Panc1 (cell line): Measurements from ENCODE around the gene USP38. TPM values are rescaled to one million over a fixed set of nuclear protein-coding genes. Genes with fewer than 3 reads are reported as not detected.

Source experiments
- ATAC-seq: fragments of 200-7000 bp; cut with Tn5 transposase; 2 replicates; pipeline ENCODE4 v1.9.1; 2020; ENCODE audit warnings: mild to moderate bottlenecking, moderate library complexity
- BruUV-seq: library from RNA; stranded (reverse); fragments of 400-500 nt; replicated peaks from 2 replicates; lab custom pipeline; 2021; lab: Mats Ljungman, UMichigan
- CTCF ChIA-PET: fragments of 300-600 bp; sonication (Branson Sonifier 250); formaldehyde crosslinking; loops from one replicate; lab custom pipeline; 2022; ENCODE audit warnings: antibody characterized with exemption; lab: Charles Lee
- POLR2A ChIA-PET: fragments of 300-600 bp; sonication (Branson Sonifier 250); formaldehyde crosslinking; loops from one replicate; lab custom pipeline; 2022; ENCODE audit warnings: antibody characterized with exemption; lab: Charles Lee
- DNase-seq: peaks from one replicate; pipeline ENCODE4 v3.0.0-alpha.2; 2010; ENCODE audit warnings: low read depth, low spot score
- H3K27ac ChIP-seq: 2 replicates; pipeline ENCODE4 v1.5.1; 2011; ENCODE audit warnings: mild to moderate bottlenecking, low read length, inconsistent platforms
- H3K27me3 ChIP-seq: fragments of 200-500 bp; sonication (Bioruptor generic); 2 replicates; pipeline ENCODE4 v1.6.0; 2014; ENCODE audit warnings: low read length, inconsistent platforms; ENCODE audit not compliant: control insufficient read depth, insufficient read depth
- H3K36me3 ChIP-seq: fragments of 200-500 bp; sonication (Bioruptor generic); 2 replicates; pipeline ENCODE4 v1.5.1; 2014; ENCODE audit warnings: inconsistent platforms, mild to moderate bottlenecking, low read length, moderate library complexity; ENCODE audit not compliant: control insufficient read depth, insufficient read depth
- H3K4me1 ChIP-seq: 2 replicates; pipeline ENCODE4 v1.5.1; 2011; ENCODE audit warnings: inconsistent platforms, mild to moderate bottlenecking, low read length, moderate library complexity; ENCODE audit not compliant: control insufficient read depth, insufficient read depth
- H3K4me3 ChIP-seq, 2 experiments: 2 replicates each; pipeline ENCODE4 v1.5.1; 2011 to 2012; ENCODE audit warnings: low read depth in 2 of 2, low read length in 2 of 2, mild to moderate bottlenecking in 2 of 2, inconsistent platforms in 1 of 2, moderate library complexity in 1 of 2
- H3K9me3 ChIP-seq: fragments of 200-500 bp; sonication (Bioruptor generic); 2 replicates; pipeline ENCODE4 v1.5.1; 2014; ENCODE audit warnings: low read depth, mild to moderate bottlenecking, inconsistent platforms, low read length, moderate library complexity; ENCODE audit not compliant: control insufficient read depth, insufficient read depth
- POLR2AphosphoS5 ChIP-seq: IDR thresholded peaks from 2 replicates; pipeline ENCODE4 v1.6.1; 2012; ENCODE audit warnings: mild to moderate bottlenecking, low read depth, low read length, moderate library complexity
- SIN3A ChIP-seq: IDR thresholded peaks from 2 replicates; pipeline ENCODE4 v1.6.1; 2012; ENCODE audit warnings: low read depth, mild to moderate bottlenecking, low read length, moderate library complexity, borderline replicate concordance; ENCODE audit not compliant: insufficient read depth
- TCF7L2 ChIP-seq: IDR thresholded peaks from 2 replicates; pipeline ENCODE4 v1.6.1; 2011; ENCODE audit warnings: mild to moderate bottlenecking, low read depth, low read length, inconsistent platforms
- in situ Hi-C: cut with HindIII; loops from 2 replicates; pipeline ENCODE4 v1.10.0; 2016; ENCODE audit warnings: low sequenced_read_pairs, low pct_unique_long_range_greater_than_20kb
- intact Hi-C: fragments of 100-400 bp; cut with micrococcal nuclease; formaldehyde crosslinking; loops from one replicate; pipeline ENCODE4 v1.10.0; 2022; ENCODE audit not compliant: unreplicated experiment
- total RNA-seq: library from RNA; stranded (reverse); gene quantifications from one replicate; pipeline ENCODE4 v1.2.1, GENCODE V29; 2021; ENCODE audit not compliant: unreplicated experiment
- TF ChIP-seq, protein P1 (sequence below), 2 experiments: IDR thresholded peaks; 2 replicates each; pipeline ENCODE4 v1.6.1; 2011 to 2012; ENCODE audit warnings: low read depth in 2 of 2, control low read depth in 1 of 2, low read length in 1 of 2, mild to moderate bottlenecking in 1 of 2, moderate library complexity in 1 of 2; ENCODE audit not compliant: insufficient read depth in 1 of 2
- TF ChIP-seq, protein P2 (sequence below): fragments of 450-650 bp; IDR thresholded peaks from 2 replicates; pipeline ENCODE4 v1.5.1; 2017; ENCODE audit warnings: mild to moderate bottlenecking

The USP38 gene
- total RNA-seq, 1 experiment from 2014 or later, result 11.7 TPM

DNA sequence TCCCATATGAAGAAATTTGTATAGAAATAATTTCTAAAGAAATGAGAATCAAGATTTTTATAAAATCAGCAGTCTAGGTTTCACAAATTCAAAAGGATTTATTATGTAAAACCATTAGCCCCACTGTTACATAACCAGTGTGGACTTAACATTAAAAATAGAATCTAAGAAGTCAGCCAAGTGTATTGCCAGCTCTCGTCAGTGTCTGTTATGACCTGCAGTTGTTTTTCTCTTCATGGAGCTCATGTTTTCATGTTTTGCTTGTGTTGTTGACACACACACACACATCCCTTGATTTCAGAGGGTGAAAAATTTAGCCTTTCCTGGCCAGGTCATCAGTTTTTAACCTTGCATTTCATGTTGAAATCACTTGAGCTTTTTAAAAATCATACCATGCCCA lies 39.5 kb downstream of the USP38 start:
- ChIA-PET POLR2A (no interaction called here), CTCF (no interaction called here)
- TF ChIP-seq TCF7L2 (no peak), SIN3A (no peak), POLR2AphosphoS5 (no peak)
- TF ChIP-seq, protein P1, sequence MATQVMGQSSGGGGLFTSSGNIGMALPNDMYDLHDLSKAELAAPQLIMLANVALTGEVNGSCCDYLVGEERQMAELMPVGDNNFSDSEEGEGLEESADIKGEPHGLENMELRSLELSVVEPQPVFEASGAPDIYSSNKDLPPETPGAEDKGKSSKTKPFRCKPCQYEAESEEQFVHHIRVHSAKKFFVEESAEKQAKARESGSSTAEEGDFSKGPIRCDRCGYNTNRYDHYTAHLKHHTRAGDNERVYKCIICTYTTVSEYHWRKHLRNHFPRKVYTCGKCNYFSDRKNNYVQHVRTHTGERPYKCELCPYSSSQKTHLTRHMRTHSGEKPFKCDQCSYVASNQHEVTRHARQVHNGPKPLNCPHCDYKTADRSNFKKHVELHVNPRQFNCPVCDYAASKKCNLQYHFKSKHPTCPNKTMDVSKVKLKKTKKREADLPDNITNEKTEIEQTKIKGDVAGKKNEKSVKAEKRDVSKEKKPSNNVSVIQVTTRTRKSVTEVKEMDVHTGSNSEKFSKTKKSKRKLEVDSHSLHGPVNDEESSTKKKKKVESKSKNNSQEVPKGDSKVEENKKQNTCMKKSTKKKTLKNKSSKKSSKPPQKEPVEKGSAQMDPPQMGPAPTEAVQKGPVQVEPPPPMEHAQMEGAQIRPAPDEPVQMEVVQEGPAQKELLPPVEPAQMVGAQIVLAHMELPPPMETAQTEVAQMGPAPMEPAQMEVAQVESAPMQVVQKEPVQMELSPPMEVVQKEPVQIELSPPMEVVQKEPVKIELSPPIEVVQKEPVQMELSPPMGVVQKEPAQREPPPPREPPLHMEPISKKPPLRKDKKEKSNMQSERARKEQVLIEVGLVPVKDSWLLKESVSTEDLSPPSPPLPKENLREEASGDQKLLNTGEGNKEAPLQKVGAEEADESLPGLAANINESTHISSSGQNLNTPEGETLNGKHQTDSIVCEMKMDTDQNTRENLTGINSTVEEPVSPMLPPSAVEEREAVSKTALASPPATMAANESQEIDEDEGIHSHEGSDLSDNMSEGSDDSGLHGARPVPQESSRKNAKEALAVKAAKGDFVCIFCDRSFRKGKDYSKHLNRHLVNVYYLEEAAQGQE (IDR thresholded peaks at IDR 0.05; ENCODE audit: insufficient read depth in 1 of 2, low read depth in 2 of 2, low read length in 1 of 2), result no peak
- TF ChIP-seq, protein P2, sequence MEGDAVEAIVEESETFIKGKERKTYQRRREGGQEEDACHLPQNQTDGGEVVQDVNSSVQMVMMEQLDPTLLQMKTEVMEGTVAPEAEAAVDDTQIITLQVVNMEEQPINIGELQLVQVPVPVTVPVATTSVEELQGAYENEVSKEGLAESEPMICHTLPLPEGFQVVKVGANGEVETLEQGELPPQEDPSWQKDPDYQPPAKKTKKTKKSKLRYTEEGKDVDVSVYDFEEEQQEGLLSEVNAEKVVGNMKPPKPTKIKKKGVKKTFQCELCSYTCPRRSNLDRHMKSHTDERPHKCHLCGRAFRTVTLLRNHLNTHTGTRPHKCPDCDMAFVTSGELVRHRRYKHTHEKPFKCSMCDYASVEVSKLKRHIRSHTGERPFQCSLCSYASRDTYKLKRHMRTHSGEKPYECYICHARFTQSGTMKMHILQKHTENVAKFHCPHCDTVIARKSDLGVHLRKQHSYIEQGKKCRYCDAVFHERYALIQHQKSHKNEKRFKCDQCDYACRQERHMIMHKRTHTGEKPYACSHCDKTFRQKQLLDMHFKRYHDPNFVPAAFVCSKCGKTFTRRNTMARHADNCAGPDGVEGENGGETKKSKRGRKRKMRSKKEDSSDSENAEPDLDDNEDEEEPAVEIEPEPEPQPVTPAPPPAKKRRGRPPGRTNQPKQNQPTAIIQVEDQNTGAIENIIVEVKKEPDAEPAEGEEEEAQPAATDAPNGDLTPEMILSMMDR, result no peak
- Histone ChIP-seq H3K4me1 (no peaks in the 10 kb centered on the region), H3K36me3 (no peaks in the 10 kb centered on the region; the same call in 1 of the 2 replicates), H3K9me3 (no peaks in the 10 kb centered on the region), H3K27ac (no peak overlapping the region), H3K4me3 (no peak overlapping the region), H3K27me3 (no peaks in the 10 kb centered on the region)
- intact Hi-C loops (no loop called here), in situ Hi-C loops (no loop called here)
- BruUV-seq, result no TSS peak
- ATAC-seq (no peak), DNase-seq (no peak)

DNA sequence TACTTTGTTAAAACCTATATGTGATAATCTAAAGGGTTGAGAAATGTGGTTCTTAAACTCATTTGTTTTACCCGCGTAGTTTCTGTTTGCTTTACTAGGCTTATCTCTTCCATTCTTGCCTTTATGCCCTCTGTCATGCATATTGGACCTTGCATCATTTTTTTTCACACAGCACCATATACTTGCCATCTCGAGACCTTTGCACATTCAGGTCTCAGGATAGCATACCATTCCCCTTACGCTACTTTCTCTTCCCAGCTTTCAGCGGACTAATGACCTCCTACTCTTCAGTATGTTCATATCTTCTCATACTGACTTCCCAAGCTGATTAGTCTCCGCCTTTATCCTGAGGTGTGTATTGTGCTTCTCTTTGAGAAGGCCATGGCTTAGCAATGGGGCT lies 40.5 kb downstream of the USP38 start:
- POLR2A ChIA-PET, result no interaction called here
- no peaks in the 10 kb centered on the region for H3K9me3 ChIP-seq
- no TSS peak for BruUV-seq
- no peaks in the 10 kb centered on the region for H3K27me3 ChIP-seq
- CTCF ChIA-PET, result no interaction called here
- no peak overlapping the region for H3K27ac ChIP-seq
- TF ChIP-seq POLR2AphosphoS5, result no peak
- TF ChIP-seq, protein P2, result no peak
- TF ChIP-seq, protein P1 (IDR thresholded peaks at IDR 0.05; ENCODE audit: insufficient read depth in 1 of 2, low read depth in 2 of 2, low read length in 1 of 2), result no peak
- no peak for TF ChIP-seq SIN3A
- TF ChIP-seq TCF7L2, result no peak
- ATAC-seq, result no peak
- no peak overlapping the region for H3K4me3 ChIP-seq
- H3K4me1 ChIP-seq, result no peaks in the 10 kb centered on the region
- DNase-seq, result no peak
- in situ Hi-C loops, result no loop called here
- intact Hi-C loops, result no loop called here
- H3K36me3 ChIP-seq, result no peaks in the 10 kb centered on the region; the same call in 1 of the 2 replicates
